Parathyroid adenoma (tissue), 2 donors: ENCODE data around the gene GPN2.
"Not testable (repeated sequence)": the region's sequence is repeated elsewhere in the genome, so short reads cannot be mapped to it uniquely, and the experiment has no call there.

Source experiments
- H2AFZ ChIP-seq: fragments of 300-600 bp; sonication (generic); one replicate; pipeline ENCODE4 v1.7.0; 2017; ENCODE audit warnings: antibody characterized with exemption, mild to moderate bottlenecking
- H3K27ac ChIP-seq: fragments of 300-600 bp; sonication (generic); one replicate; pipeline ENCODE4 v1.7.0; 2017
- H3K27me3 ChIP-seq: fragments of 300-600 bp; sonication (generic); one replicate; pipeline ENCODE4 v1.7.0; 2017; ENCODE audit warnings: low read length; ENCODE audit not compliant: control insufficient read depth, insufficient read depth
- H3K36me3 ChIP-seq: fragments of 300-600 bp; sonication (generic); one replicate; pipeline ENCODE4 v1.7.0; 2017; ENCODE audit warnings: low read length; ENCODE audit not compliant: control insufficient read depth, insufficient read depth
- H3K4me1 ChIP-seq: fragments of 300-600 bp; sonication (generic); one replicate; pipeline ENCODE4 v1.7.0; 2017; ENCODE audit warnings: control low read depth
- H3K4me2 ChIP-seq: fragments of 300-600 bp; sonication (generic); one replicate; pipeline ENCODE4 v1.7.0; 2017; ENCODE audit warnings: low read length
- H3K4me3 ChIP-seq: fragments of 300-600 bp; sonication (generic); one replicate; pipeline ENCODE4 v1.7.0; 2017; ENCODE audit warnings: low read depth, low read length
- H3K79me2 ChIP-seq: fragments of 300-600 bp; sonication (generic); one replicate; pipeline ENCODE4 v1.7.0; 2017; ENCODE audit warnings: control low read depth
- H3K9ac ChIP-seq: fragments of 300-600 bp; sonication (generic); one replicate; pipeline ENCODE4 v1.7.0; 2017; ENCODE audit warnings: mild to moderate bottlenecking
- H3K9me3 ChIP-seq: fragments of 300-600 bp; sonication (generic); one replicate; pipeline ENCODE4 v1.7.0; 2017; ENCODE audit warnings: low read length; ENCODE audit not compliant: control insufficient read depth
- CTCF ChIP-seq: fragments of 300-600 bp; sonication (generic); IDR thresholded peaks from one replicate; pipeline ENCODE4 v1.7.0; 2017; ENCODE audit warnings: antibody characterized with exemption, mild to moderate bottlenecking
- donor health status: primary hyperparathyroidism.

GPN2 gene

GRCh38 chr1:26894263-26894662 is 4.2 kb upstream of the GPN2 start:
- Histone ChIP-seq H3K9ac (no peak overlapping the region), H3K79me2 (peaks cover 3% of the 10 kb centered on the region), H3K36me3 (no peaks in the 10 kb centered on the region)

GRCh38 chr1:26890467-26890796 is 349 bp upstream of the GPN2 start:
- Histone ChIP-seq H3K27ac (peak overlapping the region; percentile 85), H3K27me3 (no peaks in the 10 kb centered on the region), H3K9ac (peak overlapping the region; percentile 80), H3K9me3 (no peaks in the 10 kb centered on the region), H3K4me1 (no peaks in the 10 kb centered on the region), H3K4me3 (peak overlapping the region; percentile 64), H3K79me2 (no peaks in the 10 kb centered on the region), H3K36me3 (no peaks in the 10 kb centered on the region), H3K4me2 (peak overlapping the region; percentile 62), H2AFZ (peak overlapping the region; percentile 83)
- TF ChIP-seq CTCF = no peak

More at GRCh38 chr1:26894263-26894662, 4.2 kb upstream of the GPN2 start:
- H3K27me3 ChIP-seq = no peaks in the 10 kb centered on the region
- H3K4me1 ChIP-seq = no peaks in the 10 kb centered on the region
- H2AFZ ChIP-seq = no peak overlapping the region
- no peak for TF ChIP-seq CTCF
- H3K4me2 ChIP-seq = no peak overlapping the region
- no peak overlapping the region for H3K4me3 ChIP-seq
- no peaks in the 10 kb centered on the region for H3K9me3 ChIP-seq
- no peak overlapping the region for H3K27ac ChIP-seq

GRCh38 chr1:26888231-26888630 is 1.9 kb downstream of the GPN2 start:
- Histone ChIP-seq H3K27me3 (no peaks in the 10 kb centered on the region), H3K27ac (no peak overlapping the region), H3K36me3 (no peaks in the 10 kb centered on the region), H3K4me3 (no peak overlapping the region), H3K9me3 (no peaks in the 10 kb centered on the region), H3K4me1 (no peaks in the 10 kb centered on the region), H3K4me2 (no peak overlapping the region), H3K79me2 (no peaks in the 10 kb centered on the region), H3K9ac (no peak overlapping the region), H2AFZ (no peak overlapping the region)
- no peak for TF ChIP-seq CTCF

GRCh38 chr1:26887125-26887524 is 3.0 kb downstream of the GPN2 start:
- Histone ChIP-seq H3K9ac (no peak overlapping the region), H3K36me3 (no peaks in the 10 kb centered on the region), H3K27ac (no peak overlapping the region), H3K27me3 (no peaks in the 10 kb centered on the region), H3K9me3 (no peaks in the 10 kb centered on the region), H3K4me3 (no peak overlapping the region), H3K4me2 (no peak overlapping the region), H3K79me2 (no peaks in the 10 kb centered on the region), H3K4me1 (no peaks in the 10 kb centered on the region), H2AFZ (no peak overlapping the region)
- peak; percentile 21 for TF ChIP-seq CTCF

- Histone ChIP-seq H3K27me3 (no peaks in the 10 kb centered on the region), H3K4me3 (no peak overlapping the region), H3K9me3 (no peaks in the 10 kb centered on the region), H3K27ac (no peak overlapping the region), H3K9ac (no peak overlapping the region), H3K36me3 (no peaks in the 10 kb centered on the region), H3K4me1 (no peaks in the 10 kb centered on the region), H2AFZ (no peak overlapping the region), H3K4me2 (no peak overlapping the region), H3K79me2 (no peaks in the 10 kb centered on the region)
- no peak for TF ChIP-seq CTCF
Observed at GRCh38 chr1:26882696-26883463, 7.2 kb downstream of the GPN2 start.

GRCh38 chr1:26881611-26882010 is 8.5 kb downstream of the GPN2 start:
- not testable (repeated sequence) for H3K4me1 ChIP-seq, H3K36me3 ChIP-seq, H3K9me3 ChIP-seq, H2AFZ ChIP-seq, H3K4me3 ChIP-seq, H3K4me2 ChIP-seq, H3K79me2 ChIP-seq, H3K9ac ChIP-seq, H3K27me3 ChIP-seq, H3K27ac ChIP-seq
